Caki2 (cell line): Measurements from ENCODE around the gene ZNF432. TPM values are rescaled to one million over a fixed set of nuclear protein-coding genes. Genes with fewer than 3 reads are reported as not detected.
"Not testable (repeated sequence)": the region's sequence is repeated elsewhere in the genome, so short reads cannot be mapped to it uniquely, and the experiment has no call there.

Experiments
- DNase-seq: peaks from one replicate; pipeline ENCODE4 v3.0.0-alpha.2; 2015; ENCODE audit warnings: low read depth
- in situ Hi-C: cut with HindIII; loops from 2 replicates; pipeline ENCODE4 v1.10.0; 2016; ENCODE audit warnings: low sequenced_read_pairs, low pct_unique_long_range_greater_than_20kb, mixed read lengths
- total RNA-seq: library from RNA; depleted of rRNA; stranded (reverse); fragments of >200 nt; shearing (Covaris generic); gene quantifications from 2 replicates; pipeline ENCODE4 v1.2.3, GENCODE V29; 2014; ENCODE audit warnings: low replicate concordance; rRNA removed

ZNF432 gene
- total RNA-seq, 1 experiment from 2014 or later: 3.4 TPM

DNA sequence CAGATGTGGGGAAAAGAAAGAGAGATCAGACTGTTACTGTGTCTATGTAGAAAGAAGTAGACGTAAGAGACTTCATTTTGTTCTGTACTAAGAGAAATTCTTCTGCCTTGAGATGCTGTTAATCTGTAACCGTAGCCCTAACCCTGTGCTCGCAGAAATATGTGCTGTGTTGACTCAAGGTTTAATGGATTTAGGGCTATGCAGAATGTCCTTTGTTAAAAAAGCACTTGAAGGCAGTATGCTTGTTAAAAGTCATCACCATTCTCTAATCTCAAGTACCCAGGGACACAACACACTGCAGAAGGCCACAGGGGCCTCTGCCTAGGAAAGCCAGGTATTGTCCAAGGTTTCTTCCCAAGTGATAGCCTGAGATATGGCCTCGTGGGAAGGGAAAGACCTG, 24.2 kb downstream of the ZNF432 start:
- in situ Hi-C loops, DNase-seq: not testable (repeated sequence)

- in situ Hi-C loops: no loop called here
- no peak for DNase-seq
These were observed 26.4 kb downstream of the ZNF432 start for GRCh38 chr19:52022193-52022592.

DNA sequence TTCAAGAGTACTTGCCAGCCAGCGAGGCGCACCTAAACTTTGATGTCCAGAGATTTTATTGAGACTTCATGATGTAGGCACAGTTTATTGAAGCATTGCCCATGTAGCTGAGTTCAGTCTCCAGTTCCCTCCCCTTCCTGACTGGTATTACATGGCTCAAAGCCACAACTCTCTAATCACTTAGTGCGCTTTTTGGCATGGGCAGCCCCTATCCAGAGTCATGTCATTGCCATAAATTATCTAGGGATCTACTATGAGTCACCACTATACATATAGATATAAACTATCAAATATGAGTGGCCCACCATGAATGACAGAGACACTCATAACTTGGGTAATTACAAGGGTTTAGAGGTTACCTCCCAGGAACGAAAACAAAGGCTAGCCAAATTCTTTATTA, 28.1 kb downstream of the ZNF432 start:
- in situ Hi-C loops: no loop called here
- DNase-seq: no peak

GRCh38 chr19:52010674-52011073, 38.0 kb downstream of the ZNF432 start:
- in situ Hi-C loops: no loop called here
- DNase-seq: no peak

DNA sequence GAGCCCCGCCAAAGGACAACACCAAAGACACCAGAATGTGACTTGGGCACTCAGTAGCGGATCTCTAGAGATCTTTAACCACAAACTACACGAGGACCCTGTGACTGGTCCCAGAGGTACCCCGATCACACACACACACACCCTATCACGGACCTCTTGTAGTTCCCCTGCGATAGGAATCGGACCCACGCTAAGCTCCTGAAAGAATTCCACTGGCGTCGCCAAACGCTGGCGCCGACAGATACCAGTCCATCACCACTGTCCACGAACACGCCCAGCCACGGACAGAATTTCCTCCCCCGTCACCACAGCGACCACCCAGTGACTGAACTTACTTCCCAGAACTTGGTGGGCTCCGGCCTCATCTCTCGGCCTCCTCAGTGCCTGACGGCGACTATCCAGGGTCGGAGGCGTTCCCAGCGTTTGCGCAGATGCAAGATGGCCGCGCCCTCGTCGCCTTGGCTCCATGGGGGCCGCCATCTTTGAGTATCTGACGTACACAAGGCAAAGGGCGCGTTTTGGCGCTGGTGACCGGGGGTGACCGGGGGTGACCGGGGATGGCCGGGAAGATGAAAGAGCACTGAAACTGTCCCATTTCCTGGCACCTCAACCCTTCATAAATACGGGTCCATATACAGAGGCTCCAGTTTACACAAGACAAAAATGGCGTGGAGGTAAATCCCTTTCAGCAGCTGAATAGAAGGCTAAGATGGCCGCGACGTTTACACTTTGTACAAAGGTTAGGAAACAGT, 40.7 kb downstream of the ZNF432 start, which contains the start of gene ZNF615:
ZNF615 (minus strand) TSS at position 406 of the 752 bp plus-strand sequence. CDS start 4,500 bp downstream, outside the sequence.
- peak; percentile 85 for DNase-seq
- in situ Hi-C loops: no loop called here

DNA sequence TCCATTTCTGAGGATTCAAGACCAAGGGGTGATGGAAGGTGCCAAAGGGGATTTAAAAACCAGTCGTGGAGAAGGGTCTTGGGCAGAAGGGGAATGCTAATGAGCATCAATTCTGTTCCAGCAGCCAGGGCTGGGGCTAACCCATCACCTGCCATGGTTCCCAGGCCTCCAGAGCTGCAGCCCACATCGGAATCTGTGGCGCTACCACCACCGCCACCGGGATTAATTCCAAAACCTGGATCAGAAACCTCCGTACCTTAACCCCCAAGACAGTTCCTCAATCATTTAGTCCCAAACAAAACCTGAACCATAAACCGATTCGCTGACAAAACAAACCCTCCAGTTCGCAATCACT, 41.2 kb downstream of the ZNF432 start:
- DNase-seq: peak; percentile 44
- in situ Hi-C loops: no loop called here

GRCh38 chr19:51994048-51994644, 54.5 kb downstream of the ZNF432 start:
- peak; percentile 33 for DNase-seq
- in situ Hi-C loops: no loop called here

DNA sequence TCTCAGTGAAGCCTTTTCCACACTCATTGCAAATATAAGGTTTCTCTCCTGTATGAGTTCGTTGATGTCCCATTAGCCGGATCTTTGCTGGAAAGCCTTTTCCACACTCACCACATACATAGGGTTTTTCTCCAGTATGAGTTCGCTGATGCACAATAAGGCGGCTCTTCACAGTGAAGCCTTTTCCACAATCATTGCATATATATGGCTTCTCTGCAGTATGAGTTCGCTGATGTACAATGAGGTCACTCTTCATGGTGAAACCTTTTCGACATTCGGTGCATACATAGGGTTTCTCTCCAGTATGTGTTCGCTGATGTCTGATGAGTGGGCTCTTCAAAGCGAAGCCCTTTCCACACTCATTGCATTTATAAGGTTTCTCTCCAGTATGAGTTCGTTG, 55.2 kb downstream of the ZNF432 start:
- no peak for DNase-seq
- in situ Hi-C loops: no loop called here

DNA sequence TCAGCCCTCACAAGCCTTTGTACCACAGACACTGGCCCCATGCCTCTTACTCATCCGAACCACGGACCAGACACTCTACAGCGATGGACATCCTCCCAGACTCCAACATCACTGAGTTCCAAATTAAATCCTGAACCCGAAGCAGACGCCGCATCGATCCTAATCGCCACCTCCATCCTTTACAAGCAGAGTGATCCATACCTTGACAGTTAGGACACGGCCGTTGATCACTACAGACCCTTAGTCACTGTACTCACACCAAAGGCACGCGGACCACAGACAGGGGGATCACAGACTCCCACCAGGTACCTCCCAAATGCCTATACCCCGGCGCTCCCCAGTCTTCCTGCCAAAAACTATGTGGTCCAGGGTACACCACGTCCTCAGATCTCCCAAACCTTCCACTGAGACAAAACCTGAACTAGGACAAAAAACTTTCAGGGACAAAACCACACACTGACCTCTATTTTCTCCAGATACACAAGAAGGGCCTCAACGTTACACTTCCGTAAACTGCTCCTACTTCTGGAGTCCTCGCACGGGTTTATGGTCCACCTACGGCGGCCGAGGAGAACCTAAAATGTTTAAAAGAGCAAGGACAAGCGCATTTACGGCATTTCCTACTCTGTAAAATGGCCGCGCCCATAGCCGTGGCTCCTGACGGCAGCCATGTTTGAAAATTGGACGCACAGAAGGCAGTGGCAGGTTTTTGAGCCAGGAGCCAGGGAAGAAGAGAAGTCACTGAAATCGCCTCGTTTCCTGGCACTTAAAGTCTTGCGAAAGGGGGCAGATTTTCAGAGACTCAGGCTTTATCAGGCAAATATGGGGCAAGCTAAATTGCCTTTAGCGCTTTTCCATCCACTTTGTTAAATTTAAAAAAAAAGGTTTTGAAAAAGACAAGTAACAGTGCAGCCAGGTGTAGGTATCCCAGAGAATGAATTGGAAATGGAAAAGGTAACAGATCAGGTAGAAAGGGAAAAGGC, 62.0 kb downstream of the ZNF432 start, which contains the start of gene ZNF350:
ZNF350 (minus strand) TSS at position 532 of the 983 bp plus-strand sequence. CDS start 12,480 bp downstream, outside the sequence.
- in situ Hi-C loops: no loop called here
- DNase-seq: peak; percentile 84

GRCh38 chr19:51983361-51983760, 65.3 kb downstream of the ZNF432 start:
- in situ Hi-C loops: no loop called here
- DNase-seq: no peak

Other genes starting within 250 kb of the ZNF432 start
- not detected in 2 replicates for gene ZNF577, start 160.9 kb downstream of the ZNF432 start, total RNA-seq
- gene ZNF649, start 143.8 kb downstream of the ZNF432 start, total RNA-seq: not detected in 2 replicates
- 0.78 and 4.4 TPM in 2 replicates for gene ZNF613, start 121.4 kb downstream of the ZNF432 start, total RNA-seq
- 3.0 and 6.7 TPM in 2 replicates for gene ZNF350, start 62.0 kb downstream of the ZNF432 start, total RNA-seq
- gene ZNF615, start 40.6 kb downstream of the ZNF432 start, total RNA-seq: 1.3 and 5.2 TPM in 2 replicates
- gene ZNF614, start 20.5 kb downstream of the ZNF432 start, total RNA-seq: 6.6 and 8.7 TPM in 2 replicates
- gene ZNF841, start 46.9 kb upstream of the ZNF432 start, total RNA-seq: 9.9 and 10.4 TPM in 2 replicates
- 2.3 and 20.2 TPM in 2 replicates for gene ZNF616, start 91.1 kb upstream of the ZNF432 start, total RNA-seq
- 0.06 and 1.1 TPM in 2 replicates for gene ZNF836, start 122.8 kb upstream of the ZNF432 start, total RNA-seq
- 236 and 278 TPM in 2 replicates for gene PPP2R1A, start 141.2 kb upstream of the ZNF432 start, total RNA-seq
- gene ZNF766, start 220.7 kb upstream of the ZNF432 start, total RNA-seq: 11.9 and 37.7 TPM in 2 replicates
- gene ZNF480, start 248.3 kb upstream of the ZNF432 start, total RNA-seq: 4.5 and 7.4 TPM in 2 replicates